Thyroid gland (tissue), 4 donors: Measurements from ENCODE around the gene KRTAP23-1.

Experiments used
- CTCF ChIP-seq, 6 experiments: fragments of 200-600 bp in 3 of 6; fragments of 450-650 bp in 3 of 6; sonication (generic) in 3 of 6; IDR thresholded peaks; one replicate each; pipeline ENCODE4 v1.5.1; 2016 to 2019; ENCODE audit warnings: antibody characterized with exemption in 6 of 6, mild to moderate bottlenecking in 2 of 6, inconsistent platforms in 1 of 6, moderate library complexity in 1 of 6
- POLR2A ChIP-seq, 2 donors: fragments of 450-650 bp; IDR thresholded peaks; one replicate each; pipeline ENCODE4 v1.6.1; 2017; ENCODE audit warnings: antibody characterized with exemption in 2 of 2, mild to moderate bottlenecking in 2 of 2, moderate library complexity in 1 of 2

GRCh38 chr21:30332681-30333080 lies 15.7 kb downstream of the KRTAP23-1 start:
- TF ChIP-seq CTCF (IDR thresholded peaks at IDR 0.05) = no peak
- no peak for TF ChIP-seq POLR2A (IDR thresholded peaks at IDR 0.05)
